ENCODE results near the gene WDR38. TPM values are rescaled to one million over a fixed set of nuclear protein-coding genes. Genes with fewer than 3 reads are reported as not detected.

WDR38 gene
- total and polyA plus RNA-seq, 9 of the 15 experiments (the other 6 are each of a cell fraction or from before 2014, with no cell fraction given) = not detected

DNA sequence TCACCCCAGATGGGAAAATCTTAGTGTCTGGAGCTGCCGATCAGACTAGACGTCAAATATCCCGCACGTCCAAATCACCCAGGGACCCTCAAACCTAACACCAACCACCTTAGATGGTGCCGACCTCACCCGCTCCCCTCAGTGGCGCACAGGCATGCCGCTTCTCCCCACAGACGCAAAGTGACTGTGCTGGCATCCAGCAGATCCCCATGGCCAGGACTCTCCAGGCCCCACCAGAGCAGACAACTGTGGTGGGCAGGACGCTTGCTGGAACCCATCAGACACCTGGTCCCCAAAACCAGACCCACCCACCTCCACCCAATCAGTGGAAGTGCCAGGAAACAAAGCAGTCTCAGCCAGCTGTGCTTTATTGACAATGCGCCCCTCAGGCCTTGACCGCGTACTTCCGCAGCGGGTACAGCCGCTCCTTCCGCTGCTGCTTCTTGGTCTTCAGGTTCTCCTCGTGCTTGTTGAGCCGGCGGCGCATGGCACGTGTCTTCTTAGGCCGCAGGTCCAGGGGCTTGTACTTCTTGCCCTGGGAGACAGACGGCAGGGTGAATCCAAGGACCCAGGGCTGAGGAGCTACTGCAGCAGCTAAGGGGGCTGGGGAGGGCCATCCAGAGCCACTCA, 4.4 kb downstream of the WDR38 start (continued):
- TF ChIP-seq PPARD (CRISPR knock-in tag; IDR thresholded peaks at IDR 0.05) (no peak), RBFOX2 (IDR thresholded peaks at IDR 0.05; ENCODE audit: low read depth, low read length) (peak; percentile 73), ZFX (CRISPR knock-in tag; IDR thresholded peaks at IDR 0.05) (0 out of 2 replicates have a peak, but pooled peaks have one; percentile 9)
- TF ChIP-seq, protein P1, sequence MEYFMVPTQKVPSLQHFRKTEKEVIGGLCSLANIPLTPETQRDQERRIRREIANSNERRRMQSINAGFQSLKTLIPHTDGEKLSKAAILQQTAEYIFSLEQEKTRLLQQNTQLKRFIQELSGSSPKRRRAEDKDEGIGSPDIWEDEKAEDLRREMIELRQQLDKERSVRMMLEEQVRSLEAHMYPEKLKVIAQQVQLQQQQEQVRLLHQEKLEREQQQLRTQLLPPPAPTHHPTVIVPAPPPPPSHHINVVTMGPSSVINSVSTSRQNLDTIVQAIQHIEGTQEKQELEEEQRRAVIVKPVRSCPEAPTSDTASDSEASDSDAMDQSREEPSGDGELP (CRISPR knock-in tag; IDR thresholded peaks at IDR 0.05; ENCODE audit: borderline replicate concordance) = peak; percentile 33; the same call in 1 of the 2 replicates
- TF ChIP-seq, protein P2, sequence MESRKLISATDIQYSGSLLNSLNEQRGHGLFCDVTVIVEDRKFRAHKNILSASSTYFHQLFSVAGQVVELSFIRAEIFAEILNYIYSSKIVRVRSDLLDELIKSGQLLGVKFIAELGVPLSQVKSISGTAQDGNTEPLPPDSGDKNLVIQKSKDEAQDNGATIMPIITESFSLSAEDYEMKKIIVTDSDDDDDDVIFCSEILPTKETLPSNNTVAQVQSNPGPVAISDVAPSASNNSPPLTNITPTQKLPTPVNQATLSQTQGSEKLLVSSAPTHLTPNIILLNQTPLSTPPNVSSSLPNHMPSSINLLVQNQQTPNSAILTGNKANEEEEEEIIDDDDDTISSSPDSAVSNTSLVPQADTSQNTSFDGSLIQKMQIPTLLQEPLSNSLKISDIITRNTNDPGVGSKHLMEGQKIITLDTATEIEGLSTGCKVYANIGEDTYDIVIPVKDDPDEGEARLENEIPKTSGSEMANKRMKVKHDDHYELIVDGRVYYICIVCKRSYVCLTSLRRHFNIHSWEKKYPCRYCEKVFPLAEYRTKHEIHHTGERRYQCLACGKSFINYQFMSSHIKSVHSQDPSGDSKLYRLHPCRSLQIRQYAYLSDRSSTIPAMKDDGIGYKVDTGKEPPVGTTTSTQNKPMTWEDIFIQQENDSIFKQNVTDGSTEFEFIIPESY (CRISPR knock-in tag; IDR thresholded peaks at IDR 0.05) = peak; percentile 89

Data from K562 (cell line).